ENCODE results near the gene THY1.

Gene THY1

GRCh38 chr11:119368121-119369034 lies 54.6 kb downstream of the THY1 start:
- no peak for DNase-seq (ENCODE audit: low read depth)

GRCh38 chr11:119367661-119368120 lies 55.3 kb downstream of the THY1 start:
- DNase-seq (ENCODE audit: low read depth), result no peak

Data from stimulated activated CD4-positive, alpha-beta T cell treated with anti-CD3 and anti-CD28 coated beads, Interleukin-2, amount 100 ng/mL, for 4 hours (primary cell).